BE2C (cell line): ENCODE measurements around the gene CGB3.

Source experiments
- DNase-seq: peaks from one replicate; pipeline ENCODE4 v3.0.0-alpha.2; 2020
- H3K27me3 ChIP-seq: fragments of 250-450 bp; sonication (Bioruptor Pico); 2 replicates; pipeline ENCODE4 v1.5.1; 2020; ENCODE audit warnings: mild to moderate bottlenecking
- H3K36me3 ChIP-seq: fragments of 250-450 bp; sonication (Bioruptor Pico); 2 replicates; pipeline ENCODE4 v1.5.1; 2020; ENCODE audit warnings: mild to moderate bottlenecking
- H3K4me1 ChIP-seq: fragments of 250-450 bp; sonication (Bioruptor Pico); 2 replicates; pipeline ENCODE4 v1.5.1; 2020
- H3K4me3 ChIP-seq: 2 replicates; pipeline ENCODE4 v1.5.1; 2011; ENCODE audit warnings: low read depth, low read length
- H3K9me3 ChIP-seq: fragments of 250-450 bp; sonication (Bioruptor Pico); 2 replicates; pipeline ENCODE4 v1.5.1; 2020
- TF ChIP-seq, protein P1 (sequence below): IDR thresholded peaks from 2 replicates; pipeline ENCODE4 v1.5.1; 2012; ENCODE audit warnings: mild to moderate bottlenecking, low read depth, low read length

Gene CGB3

DNA sequence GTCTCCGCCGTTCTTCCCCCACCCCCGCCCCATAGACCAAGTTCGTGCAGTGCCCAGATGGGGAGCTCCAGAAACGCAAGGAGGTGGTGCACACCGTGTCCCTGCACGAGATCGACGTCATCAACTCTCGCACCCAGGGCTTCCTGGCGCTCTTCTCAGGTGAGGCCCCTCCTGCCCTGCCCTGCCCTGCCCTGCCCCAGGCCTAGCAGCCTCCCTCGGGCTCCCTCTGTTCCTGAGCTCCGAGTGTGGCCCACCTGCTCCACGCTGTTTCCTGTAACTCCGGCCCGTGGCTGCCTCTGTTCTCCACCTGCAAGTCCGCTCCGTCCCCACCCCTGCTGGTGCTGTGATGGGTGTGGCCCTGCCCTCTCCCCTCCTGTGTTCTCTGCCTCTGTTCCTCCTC lies 13.7 kb downstream of the CGB3 start:
- no peaks in the 10 kb centered on the region for H3K27me3 ChIP-seq
- H3K9me3 ChIP-seq = no peaks in the 10 kb centered on the region
- peaks cover 69% of the 10 kb centered on the region for H3K36me3 ChIP-seq
- no peak for DNase-seq
- no peak overlapping the region for H3K4me3 ChIP-seq
- no peaks in the 10 kb centered on the region for H3K4me1 ChIP-seq
- TF ChIP-seq, protein P1, sequence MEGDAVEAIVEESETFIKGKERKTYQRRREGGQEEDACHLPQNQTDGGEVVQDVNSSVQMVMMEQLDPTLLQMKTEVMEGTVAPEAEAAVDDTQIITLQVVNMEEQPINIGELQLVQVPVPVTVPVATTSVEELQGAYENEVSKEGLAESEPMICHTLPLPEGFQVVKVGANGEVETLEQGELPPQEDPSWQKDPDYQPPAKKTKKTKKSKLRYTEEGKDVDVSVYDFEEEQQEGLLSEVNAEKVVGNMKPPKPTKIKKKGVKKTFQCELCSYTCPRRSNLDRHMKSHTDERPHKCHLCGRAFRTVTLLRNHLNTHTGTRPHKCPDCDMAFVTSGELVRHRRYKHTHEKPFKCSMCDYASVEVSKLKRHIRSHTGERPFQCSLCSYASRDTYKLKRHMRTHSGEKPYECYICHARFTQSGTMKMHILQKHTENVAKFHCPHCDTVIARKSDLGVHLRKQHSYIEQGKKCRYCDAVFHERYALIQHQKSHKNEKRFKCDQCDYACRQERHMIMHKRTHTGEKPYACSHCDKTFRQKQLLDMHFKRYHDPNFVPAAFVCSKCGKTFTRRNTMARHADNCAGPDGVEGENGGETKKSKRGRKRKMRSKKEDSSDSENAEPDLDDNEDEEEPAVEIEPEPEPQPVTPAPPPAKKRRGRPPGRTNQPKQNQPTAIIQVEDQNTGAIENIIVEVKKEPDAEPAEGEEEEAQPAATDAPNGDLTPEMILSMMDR = no peak

DNA sequence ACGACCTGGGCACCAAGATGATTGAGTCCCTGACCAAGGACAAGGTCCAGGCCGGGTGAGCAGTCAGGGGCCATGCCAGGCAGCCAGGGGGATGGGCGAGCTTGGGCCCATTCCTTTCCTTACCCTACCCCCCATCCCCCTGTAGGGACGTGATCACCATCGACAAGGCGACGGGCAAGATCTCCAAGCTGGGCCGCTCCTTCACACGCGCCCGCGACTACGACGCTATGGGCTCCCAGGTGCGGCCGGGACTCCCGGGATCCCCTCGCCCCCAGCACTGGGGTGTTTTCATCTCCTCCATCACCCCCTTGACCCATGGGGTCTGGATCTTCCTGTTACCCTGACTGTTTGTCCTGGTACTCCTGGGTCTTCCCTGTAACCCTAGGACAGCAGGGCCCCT lies 14.3 kb downstream of the CGB3 start:
- no peak for DNase-seq

DNA sequence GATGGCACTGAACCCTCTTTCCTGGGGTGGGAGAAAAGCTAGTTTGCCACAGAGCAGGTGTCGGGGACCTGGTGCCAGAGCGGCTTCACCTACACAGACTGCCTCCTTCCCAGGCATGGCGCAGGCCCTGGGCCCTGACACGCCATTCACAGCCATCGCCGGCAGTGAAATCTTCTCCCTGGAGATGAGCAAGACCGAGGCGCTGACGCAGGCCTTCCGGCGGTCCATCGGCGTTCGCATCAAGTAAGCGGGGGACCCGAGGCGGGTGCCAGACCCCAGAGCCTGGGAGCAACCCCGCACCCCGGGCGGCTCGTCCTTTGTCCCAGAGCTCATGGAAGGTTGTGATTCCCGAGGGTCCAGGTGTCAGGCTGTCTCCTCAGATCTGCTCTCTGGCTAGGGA lies 17.2 kb downstream of the CGB3 start:
- no peak for DNase-seq
- peaks cover 77% of the 10 kb centered on the region for H3K36me3 ChIP-seq

More for the DNA sequence above, 14.3 kb downstream of the CGB3 start:
- Histone ChIP-seq H3K36me3 (peaks cover 68% of the 10 kb centered on the region), H3K4me1 (no peaks in the 10 kb centered on the region), H3K27me3 (no peaks in the 10 kb centered on the region), H3K4me3 (no peak overlapping the region), H3K9me3 (no peaks in the 10 kb centered on the region)
- TF ChIP-seq, protein P1 = no peak

DNA sequence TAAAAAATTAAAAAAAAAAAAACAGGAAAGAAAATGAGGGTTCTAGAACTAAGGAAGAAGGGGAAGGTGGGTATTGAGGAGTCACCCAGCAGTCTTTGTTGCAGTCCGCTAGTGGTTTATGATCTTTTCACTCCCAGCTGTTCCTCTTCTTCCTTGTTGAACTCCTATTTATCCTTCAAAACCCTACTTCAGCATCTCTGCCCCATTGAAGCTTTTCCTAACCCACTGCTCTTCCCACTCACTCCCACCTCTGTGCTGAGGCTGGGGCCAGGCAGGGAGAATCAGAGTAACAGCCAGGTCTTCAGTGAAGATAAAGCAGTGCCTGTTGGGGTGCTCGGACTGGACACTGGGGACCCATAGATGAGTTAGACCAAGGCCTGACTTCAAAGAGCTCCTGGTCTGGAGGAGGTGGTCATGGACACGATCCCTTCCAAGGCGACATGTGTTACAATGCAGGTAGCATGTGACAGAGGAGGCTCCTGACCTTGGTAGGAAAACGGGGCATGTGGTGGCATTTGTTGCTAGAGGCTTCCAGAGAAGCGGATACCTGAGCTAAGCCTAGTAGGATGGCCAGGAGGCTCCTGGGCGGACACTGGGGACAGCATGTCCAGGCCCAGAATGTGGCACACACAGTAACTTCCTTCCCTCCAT lies 19.0 kb downstream of the CGB3 start:
- no peak for DNase-seq
- peaks cover 68% of the 10 kb centered on the region for H3K36me3 ChIP-seq
- H3K27me3 ChIP-seq = no peaks in the 10 kb centered on the region
- no peaks in the 10 kb centered on the region for H3K4me1 ChIP-seq
- no peak overlapping the region for H3K4me3 ChIP-seq
- no peaks in the 10 kb centered on the region for H3K9me3 ChIP-seq
- TF ChIP-seq, protein P1 = no peak

More for the DNA sequence above, 17.2 kb downstream of the CGB3 start:
- TF ChIP-seq, protein P1 = no peak
- Histone ChIP-seq H3K9me3 (no peaks in the 10 kb centered on the region), H3K4me3 (no peak overlapping the region), H3K27me3 (no peaks in the 10 kb centered on the region), H3K4me1 (no peaks in the 10 kb centered on the region)

DNA sequence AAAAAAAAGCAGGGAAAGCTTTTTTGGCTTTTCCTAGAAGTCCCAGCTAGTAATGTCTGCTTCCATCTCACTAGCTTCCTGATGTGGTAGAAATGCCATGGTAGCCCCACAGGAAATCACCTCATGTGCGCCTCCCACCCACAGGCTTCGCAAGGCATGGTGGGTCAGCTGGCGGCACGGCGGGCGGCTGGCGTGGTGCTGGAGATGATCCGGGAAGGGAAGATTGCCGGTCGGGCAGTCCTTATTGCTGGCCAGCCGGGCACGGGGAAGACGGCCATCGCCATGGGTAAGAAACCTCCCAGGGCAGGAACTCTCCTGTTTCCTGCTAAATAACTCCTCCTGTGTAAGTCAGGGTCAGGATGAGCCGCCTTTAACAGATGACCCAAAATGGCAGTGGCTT lies 20.0 kb downstream of the CGB3 start:
- H3K36me3 ChIP-seq = peaks cover 68% of the 10 kb centered on the region
- H3K27me3 ChIP-seq = no peaks in the 10 kb centered on the region
- no peaks in the 10 kb centered on the region for H3K9me3 ChIP-seq
- no peak overlapping the region for H3K4me3 ChIP-seq
- no peak for DNase-seq
- no peaks in the 10 kb centered on the region for H3K4me1 ChIP-seq
- TF ChIP-seq, protein P1 = no peak

DNA sequence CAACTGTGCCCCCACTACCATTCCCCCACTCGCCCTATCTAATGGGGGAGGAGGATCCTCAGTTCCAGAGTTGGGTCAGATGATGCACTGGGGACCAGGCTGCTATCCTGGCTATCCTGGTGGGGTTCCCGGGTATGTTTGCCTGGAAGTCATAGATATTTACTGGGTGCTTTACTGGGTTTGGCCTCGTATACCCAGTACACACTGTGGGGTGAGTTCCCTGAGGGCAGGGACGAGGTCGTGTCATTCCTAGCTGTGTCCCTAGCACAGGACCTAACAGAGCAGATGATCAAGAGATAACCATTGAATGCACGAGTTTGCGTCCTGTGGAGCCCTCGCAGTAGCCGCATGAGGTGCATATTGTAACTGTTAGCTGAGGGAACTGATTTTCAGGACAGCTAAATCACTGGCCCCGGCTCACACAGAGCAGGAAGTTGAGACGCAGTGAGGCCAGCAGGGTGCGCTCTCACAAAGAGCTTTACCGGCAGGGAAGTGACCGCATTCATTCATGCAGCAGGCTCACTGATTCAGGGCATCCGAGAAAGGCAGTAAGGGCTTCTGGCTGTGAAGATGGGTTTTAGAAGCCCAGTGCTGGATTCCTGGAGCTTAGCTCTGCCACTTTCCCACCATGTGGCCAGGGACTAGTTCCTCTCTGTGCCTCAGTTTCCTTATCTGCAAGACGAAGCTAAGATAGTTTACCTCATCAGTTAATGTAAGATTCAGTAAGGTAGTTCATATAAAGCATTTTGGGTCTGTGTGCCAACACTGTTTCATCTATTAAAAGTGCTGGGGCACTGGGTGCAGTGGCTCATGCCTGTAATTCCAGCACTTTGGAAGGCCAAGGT lies 24.4 kb downstream of the CGB3 start:
- Histone ChIP-seq H3K27me3 (no peaks in the 10 kb centered on the region), H3K4me3 (no peak overlapping the region), H3K9me3 (no peaks in the 10 kb centered on the region), H3K4me1 (no peaks in the 10 kb centered on the region), H3K36me3 (peaks cover 41% of the 10 kb centered on the region)
- TF ChIP-seq, protein P1 = peak; percentile 78
- peak; percentile 75 for DNase-seq
